H1 (cell line): ENCODE results near the gene ATXN7L3. TPM values are rescaled to one million over a fixed set of nuclear protein-coding genes. Genes with fewer than 3 reads are reported as not detected.
A peak's percentile ranks its signal among the peaks of the same experiment; 100 is the strongest.

Experiments
- CTCF ChIA-PET: fragments of 300-600 bp; sonication (Branson Sonifier 250); formaldehyde crosslinking; loops from one replicate; lab custom pipeline; 2021; ENCODE audit not compliant: partially characterized antibody; lab: Charles Lee
- POLR2A ChIA-PET: fragments of 300-600 bp; sonication (Branson Sonifier 250); formaldehyde crosslinking; loops from one replicate; lab custom pipeline; 2021; ENCODE audit warnings: inconsistent platforms; ENCODE audit not compliant: partially characterized antibody; lab: Charles Lee
- DNase-seq, 2 experiments: peaks; one replicate each; pipeline versions ENCODE4 v3.0.0 to v3.0.0-alpha.2; 2010 to 2022; ENCODE audit warnings: low spot score in 2 of 2, low read depth in 1 of 2, mixed read lengths in 1 of 2
- FAIRE-seq: peaks from 2 replicates; lab custom pipeline; 2011; peaks lifted over from hg19 to GRCh38; lab: Jason Lieb, UNC
- H2AFZ ChIP-seq: 2 replicates; pipeline ENCODE4 v1.8.1; 2012; ENCODE audit warnings: low read length, inconsistent platforms
- H2AK5ac ChIP-seq: 2 replicates; pipeline ENCODE4 v1.6.1; 2013; ENCODE audit warnings: low read depth, low read length
- H2BK120ac ChIP-seq: replicated peaks from 2 replicates; pipeline ENCODE3; 2013; ENCODE audit warnings: low read depth, low read length, inconsistent platforms
- H2BK12ac ChIP-seq: 2 replicates; pipeline ENCODE4 v1.6.1; 2013; ENCODE audit warnings: low read depth, low read length
- H2BK15ac ChIP-seq: 2 replicates; pipeline ENCODE4 v1.6.1; 2013; ENCODE audit warnings: low read length
- H2BK20ac ChIP-seq: 2 replicates; pipeline ENCODE4 v1.6.1; 2013; ENCODE audit warnings: low read length
- H2BK5ac ChIP-seq: 2 replicates; pipeline ENCODE4 v1.6.1; 2013; ENCODE audit warnings: low read depth, low read length
- H3K14ac ChIP-seq: 2 replicates; pipeline ENCODE4 v1.6.1; 2013; ENCODE audit warnings: inconsistent platforms; ENCODE audit not compliant: insufficient read length
- H3K18ac ChIP-seq: 2 replicates; pipeline ENCODE4 v1.6.1; 2013; ENCODE audit warnings: low read length; ENCODE audit errors: extremely low read depth
- H3K23ac ChIP-seq: 2 replicates; pipeline ENCODE4 v1.6.1; 2013; ENCODE audit warnings: inconsistent platforms; ENCODE audit not compliant: insufficient read length
- H3K23me2 ChIP-seq: 2 replicates; pipeline ENCODE4 v1.6.1; 2013; ENCODE audit warnings: low read depth, low read length
- H3K27ac ChIP-seq: 2 replicates; pipeline ENCODE4 v1.6.1; 2011; ENCODE audit warnings: low read depth, low read length, inconsistent platforms
- H3K27me3 ChIP-seq, 4 experiments: replicated peaks in 1 of 4; 1 replicate in 1 of 4; 2 replicates in 3 of 4; pipeline versions ENCODE4 v1.6.1 to v1.8.1; 2011 to 2013; ENCODE audit warnings: low read length in 3 of 4, mild to moderate bottlenecking in 3 of 4, inconsistent platforms in 2 of 4, mixed read lengths in 2 of 4, moderate library complexity in 1 of 4; ENCODE audit not compliant: control insufficient read depth in 3 of 4, insufficient read depth in 3 of 4; ENCODE audit errors: extremely low read depth in 1 of 4
- H3K36me3 ChIP-seq, 4 experiments: 2 replicates each; pipeline versions ENCODE4 v1.6.1 to v1.8.1; 2011 to 2013; ENCODE audit warnings: mild to moderate bottlenecking in 4 of 4, low read length in 3 of 4, moderate library complexity in 2 of 4, control low read depth in 1 of 4, inconsistent platforms in 1 of 4; ENCODE audit not compliant: insufficient read depth in 4 of 4, control insufficient read depth in 2 of 4
- H3K4ac ChIP-seq: replicated peaks from 2 replicates; pipeline ENCODE3; 2013; ENCODE audit warnings: low read length, low read depth, mixed read lengths, inconsistent platforms; ENCODE audit not compliant: insufficient read length
- H3K4me1 ChIP-seq, 4 experiments: replicated peaks in 1 of 4; 1 replicate in 1 of 4; 2 replicates in 3 of 4; pipeline versions ENCODE4 v1.6.1 to v1.8.1; 2011 to 2013; ENCODE audit warnings: low read length in 3 of 4, inconsistent platforms in 2 of 4, mixed read lengths in 1 of 4; ENCODE audit not compliant: insufficient read depth in 4 of 4, control insufficient read depth in 3 of 4
- H3K4me2 ChIP-seq, 2 experiments: 2 replicates each; pipeline versions ENCODE4 v1.6.1 to v1.8.1; 2011 to 2013; ENCODE audit warnings: low read depth in 2 of 2, low read length in 2 of 2, control low read depth in 1 of 2, inconsistent platforms in 1 of 2, mild to moderate bottlenecking in 1 of 2; ENCODE audit not compliant: insufficient read depth in 1 of 2
- H3K4me3 ChIP-seq, 4 experiments: fragments of 200-600, 300-600 bp in 1 of 4; sonication (generic), shearing (Covaris generic), sonication (Bioruptor Twin) in 1 of 4; 2 replicates each; pipeline versions ENCODE4 v1.5.1 to v1.8.1; 2011 to 2016; ENCODE audit warnings: low read length in 4 of 4, low read depth in 3 of 4, control low read depth in 2 of 4, inconsistent platforms in 2 of 4, mild to moderate bottlenecking in 2 of 4, mixed read lengths in 1 of 4, moderate library complexity in 1 of 4; ENCODE audit not compliant: insufficient read depth in 2 of 4; ENCODE audit errors: extremely low read depth in 1 of 4
- H3K56ac ChIP-seq: replicated peaks from 2 replicates; pipeline ENCODE3; 2013; ENCODE audit warnings: low read depth, mild to moderate bottlenecking, mixed read lengths, low read length, inconsistent platforms; ENCODE audit not compliant: insufficient read length
- H3K79me1 ChIP-seq: 2 replicates; pipeline ENCODE4 v1.6.1; 2013; ENCODE audit warnings: low read depth, low read length, control low read depth
- H3K79me2 ChIP-seq, 2 experiments: 2 replicates each; pipeline versions ENCODE4 v1.6.1 to v1.8.1; 2012 to 2013; ENCODE audit warnings: low read length in 2 of 2, mild to moderate bottlenecking in 2 of 2, inconsistent platforms in 1 of 2; ENCODE audit not compliant: insufficient read depth in 2 of 2, control insufficient read depth in 1 of 2
- H3K9ac ChIP-seq, 4 experiments: replicated peaks in 1 of 4; 1 replicate in 1 of 4; 2 replicates in 3 of 4; pipeline versions ENCODE4 v1.6.1 to v1.8.1; 2011 to 2013; ENCODE audit warnings: low read depth in 3 of 4, low read length in 3 of 4, control low read depth in 2 of 4, mild to moderate bottlenecking in 2 of 4, moderate library complexity in 2 of 4, inconsistent platforms in 1 of 4; ENCODE audit errors: extremely low read depth in 1 of 4
- H3K9me3 ChIP-seq, 2 experiments: 2 replicates each; pipeline versions ENCODE4 v1.6.1 to v1.8.1; 2012 to 2013; ENCODE audit warnings: mild to moderate bottlenecking in 2 of 2, moderate library complexity in 2 of 2, control low read depth in 1 of 2, inconsistent platforms in 1 of 2, low read depth in 1 of 2, low read length in 1 of 2, mixed read lengths in 1 of 2; ENCODE audit not compliant: insufficient read depth in 2 of 2
- H4K20me1 ChIP-seq, 2 experiments: replicated peaks in 1 of 2; 2 replicates each; pipeline versions ENCODE3 to v1.8.1; 2011 to 2013; ENCODE audit warnings: inconsistent platforms in 2 of 2, low read length in 2 of 2, mild to moderate bottlenecking in 1 of 2; ENCODE audit not compliant: insufficient read depth in 2 of 2, control insufficient read depth in 1 of 2
- H4K5ac ChIP-seq: 2 replicates; pipeline ENCODE4 v1.6.1; 2013; ENCODE audit warnings: low read length, low read depth, mixed read lengths, inconsistent platforms; ENCODE audit not compliant: insufficient read length
- H4K8ac ChIP-seq: 2 replicates; pipeline ENCODE4 v1.8.0; 2013; ENCODE audit warnings: mild to moderate bottlenecking, moderate library complexity, low read length, inconsistent platforms; ENCODE audit not compliant: insufficient read depth; ENCODE audit errors: extremely low read depth
- H4K91ac ChIP-seq: replicated peaks from 2 replicates; pipeline ENCODE3; 2013; ENCODE audit warnings: low read length, mixed read lengths, inconsistent platforms; ENCODE audit not compliant: insufficient read length
- CEBPB ChIP-seq: IDR thresholded peaks from 2 replicates; pipeline ENCODE4 v1.6.1; 2012; ENCODE audit warnings: low read depth, low read length
- GTF2F1 ChIP-seq: IDR thresholded peaks from 2 replicates; pipeline ENCODE4 v1.6.1; 2012; ENCODE audit warnings: low read depth, low read length, improper control_type of control experiment, borderline replicate concordance
- POU5F1 ChIP-seq: IDR thresholded peaks from 2 replicates; pipeline ENCODE4 v1.6.1; 2011; ENCODE audit warnings: low read depth, mild to moderate bottlenecking, low read length, moderate library complexity
- SP2 ChIP-seq: IDR thresholded peaks from 2 replicates; pipeline ENCODE4 v1.6.1; 2012; ENCODE audit warnings: mild to moderate bottlenecking, low read length, inconsistent platforms
- SP4 ChIP-seq: IDR thresholded peaks from 2 replicates; pipeline ENCODE4 v1.6.1; 2012; ENCODE audit warnings: low read length, inconsistent platforms
- SRF ChIP-seq: IDR thresholded peaks from 2 replicates; pipeline ENCODE4 v1.6.1; 2011; ENCODE audit warnings: mild to moderate bottlenecking, low read depth, low read length, moderate library complexity
- SUZ12 ChIP-seq: fragments of 200-600 bp; sonication (generic); IDR thresholded peaks from 2 replicates; pipeline ENCODE4 v1.6.1; 2012; ENCODE audit warnings: mild to moderate bottlenecking, inconsistent platforms, low read length, moderate library complexity, mixed read lengths
- TAF1 ChIP-seq: IDR thresholded peaks from 2 replicates; pipeline ENCODE4 v1.6.1; 2011; ENCODE audit warnings: mild to moderate bottlenecking, low read depth, low read length
- TAF7 ChIP-seq: optimal IDR thresholded peaks from 2 replicates; pipeline ENCODE3; 2011; ENCODE audit warnings: low read depth, mild to moderate bottlenecking, inconsistent platforms, low read length, moderate library complexity, borderline replicate concordance
- TEAD4 ChIP-seq: IDR thresholded peaks from 2 replicates; pipeline ENCODE4 v1.6.1; 2012; ENCODE audit warnings: low read depth, low read length, inconsistent platforms, mixed read lengths
- YY1 ChIP-seq: IDR thresholded peaks from 2 replicates; pipeline ENCODE4 v1.6.1; 2011; ENCODE audit warnings: low read depth, mild to moderate bottlenecking, low read length
- WGBS, 2 experiments: shearing (Covaris generic) in 1 of 2; methylation state at CpG; one replicate each; pipeline versions ENCODE4 v1.1.6 to v1.1.7; 2013 to 2015; ENCODE audit warnings: low lambda C conversion rate in 2 of 2, mixed read lengths in 2 of 2, inconsistent platforms in 1 of 2, low coverage in 1 of 2, missing lambda C conversion rate in 1 of 2; ENCODE audit not compliant: insufficient replicate concordance in 2 of 2, insufficient coverage in 1 of 2, insufficient read length in 1 of 2; ENCODE audit errors: extremely low coverage in 1 of 2, missing lambda C conversion rate in 1 of 2; 5-methylcytosine and 5-hydroxymethylcytosine counted together
- polyA plus RNA-seq, 7 experiments: library from polyadenylated mRNA; depleted of rRNA in 3 of 7; stranded (reverse) in 5 of 7; unstranded in 2 of 7; fragments of >200 nt in 5 of 7; fragments of 200-250 nt in 2 of 7; gene quantifications; 1 replicate in 5 of 7; 2 replicates in 1 of 7; 4 replicates in 1 of 7; pipeline versions ENCODE4 v1.2.1 to v1.2.3, GENCODE V29; 2011 to 2013; ENCODE audit warnings: missing spikeins in 2 of 7, mixed read lengths in 2 of 7
- total RNA-seq: library from RNA; stranded (reverse); fragmentation: NEBNext Ultra II Directional; extraction: Animal tissue kit (Norgen Biotek cat#: 25700); gene quantifications from 2 replicates; pipeline ENCODE4 v1.2.1, GENCODE V29; 2021

ATXN7L3 gene
- total and polyA plus RNA-seq, 2 of the 8 experiments (the other 6 are each of a cell fraction or from before 2014, with no cell fraction given): 53.7 to 103 TPM

DNA sequence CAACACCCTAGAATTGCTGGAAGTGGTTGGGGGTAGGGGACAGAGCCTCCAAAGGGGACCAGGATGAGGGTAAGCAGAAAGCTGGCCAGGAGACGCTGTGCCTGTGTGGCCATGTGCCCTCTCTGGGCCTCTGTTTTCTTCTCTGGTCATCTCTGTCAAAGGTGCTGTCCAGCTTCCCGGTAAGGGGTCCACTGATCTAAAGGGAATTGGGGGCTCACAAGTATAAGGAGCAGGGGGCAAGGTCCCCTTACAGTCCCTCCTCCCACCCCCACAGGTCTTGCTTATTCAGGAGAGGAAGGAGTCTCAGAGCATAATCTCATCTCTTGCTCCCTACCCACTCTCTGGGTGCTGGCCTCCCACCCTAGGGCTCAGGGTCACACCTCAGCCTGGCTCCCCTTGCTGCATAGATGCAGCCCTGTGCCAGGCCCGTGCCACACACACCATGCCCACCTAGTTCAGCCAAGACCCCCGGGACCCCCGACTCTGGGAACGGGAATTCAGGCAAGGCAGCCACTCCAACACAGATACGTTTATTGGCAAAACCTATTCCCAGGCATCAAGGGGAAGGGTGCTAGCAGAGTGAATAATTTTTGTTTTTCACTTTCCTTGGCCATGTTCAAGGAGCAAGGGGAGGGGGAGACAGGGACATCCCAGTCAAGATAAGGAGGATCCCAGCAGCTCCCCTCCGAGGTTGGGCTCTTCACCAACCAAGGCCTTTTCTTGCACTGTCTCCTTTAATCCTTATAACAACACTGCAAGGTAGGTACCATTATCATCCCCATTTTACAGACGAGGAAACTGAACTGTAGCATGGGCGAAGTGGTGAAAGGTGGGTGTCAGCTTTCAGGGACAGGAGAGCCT is 48.4 kb upstream of the ATXN7L3 start:
- Histone ChIP-seq H3K4me1 (peaks cover 0 to 3% (median 0%) of the 10 kb centered on the region in 4 experiments; a peak in 2 of 7 replicates), H4K91ac (no peak overlapping the region), H3K9me3 (no peaks in the 10 kb centered on the region), H3K4me3 (no peak overlapping the region), H2AFZ (no peak overlapping the region), H3K27me3 (no peaks in the 10 kb centered on the region), H3K4ac (no peak overlapping the region), H3K23ac (no peak overlapping the region), H2BK20ac (no peak overlapping the region), H3K27ac (no peak overlapping the region), H3K14ac (no peak overlapping the region), H3K79me2 (no peaks in the 10 kb centered on the region), H2BK120ac (no peak overlapping the region), H4K8ac (no peak overlapping the region), H4K5ac (no peak overlapping the region), H3K36me3 (no peaks in the 10 kb centered on the region), H3K79me1 (no peaks in the 10 kb centered on the region), H3K23me2 (no peaks in the 10 kb centered on the region; the same call in 1 of the 2 replicates), H2BK12ac (peak overlapping the region; percentile 27; the same call in 1 of the 2 replicates), H3K4me2 (no peak overlapping the region), H4K20me1 (no peaks in the 10 kb centered on the region), H3K18ac (peak overlapping the region; percentile 13; the same call in 1 of the 2 replicates), H2AK5ac (no peak overlapping the region), H3K9ac (no peak overlapping the region), H3K56ac (no peak overlapping the region), H2BK5ac (no peak overlapping the region), H2BK15ac (no peak overlapping the region; the same call in 1 of the 2 replicates)
- WGBS, 2 experiments: 89% methylated on average over 10 of the region's 10 CpGs; no CpG with 5 or more reads in 1 of the 2 experiments
- ChIA-PET CTCF (interaction anchor here (0.9 to 1.8 kb wide), 6 partner anchors 11 to 261 kb away, joined by 3 to 4 read pairs (median 3); no protein-coding TSS in a partner anchor), POLR2A (interaction anchor here (1.1 to 2.3 kb wide), 3 partner anchors 10 to 33 kb away, joined by 3 to 6 read pairs (median 5); partner anchors contain the start of gene UBTF)
- no peak for FAIRE-seq
- DNase-seq: no peak
- TF ChIP-seq TAF7 (no peak), POU5F1 (no peak), SP4 (no peak), TAF1 (no peak), CEBPB (no peak), SRF (no peak), GTF2F1 (no peak), SUZ12 (no peak), SP2 (no peak), TEAD4 (no peak), YY1 (no peak)
